A549 (cell line): Measurements from ENCODE around the gene NAB1.

ENCODE experiments used
- BHLHE40 ChIP-seq: IDR thresholded peaks from 2 replicates; pipeline ENCODE4 v1.6.1; 2012; ENCODE audit warnings: low read depth, low read length, inconsistent platforms
- CTCF ChIP-seq: fragments of >200 bp; sonication (Bioruptor Twin); formaldehyde crosslinking; IDR thresholded peaks from 3 replicates; pipeline ENCODE4 v1.5.1; 2016
- EHMT2 ChIP-seq: fragments of 200-600 bp; sonication (generic); IDR thresholded peaks from 2 replicates; pipeline ENCODE4 v1.6.1; 2016; ENCODE audit warnings: antibody characterized with exemption, low read depth, mild to moderate bottlenecking, moderate library complexity
- EP300 ChIP-seq, 2 experiments: fragments of >200 bp; sonication (Bioruptor Twin); formaldehyde crosslinking; IDR thresholded peaks; 2 replicates in 1 of 2; 3 replicates in 1 of 2; pipeline ENCODE4 v1.6.1; 2016 to 2017
- POLR2A ChIP-seq: IDR thresholded peaks from 2 replicates; pipeline ENCODE4 v1.6.1; 2012; ENCODE audit warnings: mild to moderate bottlenecking, low read length
- RCOR1 ChIP-seq: fragments of 150-350 bp; IDR thresholded peaks from 2 replicates; pipeline ENCODE4 v1.6.1; 2014; ENCODE audit warnings: antibody characterized with exemption, low read length, low read depth
- REST ChIP-seq: fragments of 200-600 bp; sonication (generic); IDR thresholded peaks from 2 replicates; pipeline ENCODE4 v1.6.1; 2016; ENCODE audit warnings: antibody characterized with exemption, mild to moderate bottlenecking, moderate library complexity
- USF2 ChIP-seq: fragments of 450-650 bp; IDR thresholded peaks from 2 replicates; pipeline ENCODE4 v1.6.1; 2014; ENCODE audit warnings: antibody characterized with exemption

- TF ChIP-seq CTCF (no peak), RCOR1 (no peak), EP300 (IDR thresholded peaks at IDR 0.05) (no peak), BHLHE40 (no peak), USF2 (no peak), POLR2A (no peak), REST (no peak), EHMT2 (no peak)
Observed at GRCh38 chr2:190634381-190634780, 14.5 kb upstream of the NAB1 start.
